EH (cell line): ENCODE measurements around the gene SLC22A23.

Experiments used
- DNase-seq: peaks from one replicate; pipeline ENCODE4 v3.0.0-alpha.2; 2015; ENCODE audit warnings: low read depth

SLC22A23 gene

DNA sequence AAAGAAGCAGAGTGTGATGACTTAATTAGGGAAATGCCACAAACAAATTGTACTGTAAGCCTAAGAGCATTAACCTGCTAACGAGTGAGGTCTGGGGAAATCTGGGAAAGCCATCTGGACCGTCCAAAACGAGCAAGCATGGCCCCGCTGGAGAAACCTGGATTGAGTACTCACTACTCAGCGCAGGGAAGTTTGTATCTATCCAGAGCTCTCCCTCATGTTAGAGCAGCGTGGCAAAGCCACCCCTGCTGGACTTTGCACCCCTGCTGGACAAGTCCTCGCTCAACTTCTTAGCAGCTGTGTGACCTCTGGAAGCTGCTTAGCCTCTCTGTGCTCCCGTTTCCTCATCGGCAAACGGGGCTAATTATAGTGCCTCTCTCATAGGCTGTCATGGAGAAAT lies 160.8 kb downstream of the SLC22A23 start:
- DNase-seq, result no peak

DNA sequence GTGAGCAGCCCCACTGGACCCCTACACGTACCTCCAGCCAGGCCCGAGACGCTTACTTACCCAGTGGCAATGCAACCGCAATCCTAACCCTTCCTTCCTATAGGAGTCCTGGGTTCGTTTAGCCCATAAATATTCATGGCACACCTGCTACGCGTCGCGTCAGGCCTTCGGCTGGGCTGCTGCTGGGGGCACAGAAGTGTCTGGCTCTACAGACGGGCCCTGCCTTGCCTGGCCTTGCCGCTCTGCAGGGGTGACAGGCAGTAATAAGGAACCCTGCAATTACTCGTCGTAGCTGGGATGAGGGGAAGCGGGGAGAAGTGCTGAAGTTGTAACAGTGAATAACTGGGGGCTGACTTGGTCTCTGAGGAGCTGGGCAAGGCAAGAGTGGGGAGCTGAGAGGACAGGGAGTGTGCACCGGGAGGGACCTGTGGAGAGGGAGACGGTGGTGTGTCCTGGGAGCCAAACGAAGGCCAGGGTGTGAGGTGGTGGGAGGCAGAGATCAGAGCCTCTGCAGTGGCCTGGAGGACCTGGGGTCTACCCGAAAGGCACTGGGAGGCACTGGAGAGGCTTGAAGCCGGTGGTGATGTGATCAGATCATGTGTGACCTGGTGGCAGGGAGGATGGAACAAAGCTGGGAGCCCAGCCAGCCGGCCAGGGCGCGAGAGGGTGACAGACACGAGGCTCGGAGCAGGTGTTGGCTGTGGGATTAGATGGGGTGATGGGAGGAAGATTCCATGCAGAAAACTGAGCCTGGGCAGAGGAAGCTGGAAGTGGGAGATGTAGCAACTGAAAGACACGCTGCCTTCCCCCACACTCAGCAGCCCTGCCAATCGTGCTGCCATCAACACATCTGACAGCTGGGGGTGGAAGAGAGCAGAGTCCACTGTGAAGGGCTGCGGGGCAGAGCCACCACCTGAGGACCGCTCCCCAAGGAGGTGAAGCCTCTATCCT lies 161.7 kb downstream of the SLC22A23 start:
- DNase-seq, result no peak

DNA sequence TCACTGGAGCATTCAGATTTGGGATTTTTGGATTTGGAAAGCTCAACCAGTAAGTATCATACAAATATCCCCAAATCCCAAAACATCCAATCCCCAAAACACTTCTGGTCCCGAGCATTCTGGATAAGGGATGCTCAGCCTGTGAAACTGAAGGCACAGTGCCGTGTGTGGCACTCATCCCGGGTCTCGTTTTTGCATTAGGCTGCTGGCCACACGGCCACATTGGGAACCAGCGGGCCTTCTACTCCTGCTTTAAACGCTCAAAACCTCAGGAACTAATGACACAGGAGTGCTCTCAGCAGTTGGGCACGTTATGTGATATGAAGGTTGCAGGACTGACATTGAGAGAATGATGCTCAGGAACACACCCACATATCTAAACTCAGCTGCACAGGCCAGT lies 162.5 kb downstream of the SLC22A23 start:
- DNase-seq, result no peak

DNA sequence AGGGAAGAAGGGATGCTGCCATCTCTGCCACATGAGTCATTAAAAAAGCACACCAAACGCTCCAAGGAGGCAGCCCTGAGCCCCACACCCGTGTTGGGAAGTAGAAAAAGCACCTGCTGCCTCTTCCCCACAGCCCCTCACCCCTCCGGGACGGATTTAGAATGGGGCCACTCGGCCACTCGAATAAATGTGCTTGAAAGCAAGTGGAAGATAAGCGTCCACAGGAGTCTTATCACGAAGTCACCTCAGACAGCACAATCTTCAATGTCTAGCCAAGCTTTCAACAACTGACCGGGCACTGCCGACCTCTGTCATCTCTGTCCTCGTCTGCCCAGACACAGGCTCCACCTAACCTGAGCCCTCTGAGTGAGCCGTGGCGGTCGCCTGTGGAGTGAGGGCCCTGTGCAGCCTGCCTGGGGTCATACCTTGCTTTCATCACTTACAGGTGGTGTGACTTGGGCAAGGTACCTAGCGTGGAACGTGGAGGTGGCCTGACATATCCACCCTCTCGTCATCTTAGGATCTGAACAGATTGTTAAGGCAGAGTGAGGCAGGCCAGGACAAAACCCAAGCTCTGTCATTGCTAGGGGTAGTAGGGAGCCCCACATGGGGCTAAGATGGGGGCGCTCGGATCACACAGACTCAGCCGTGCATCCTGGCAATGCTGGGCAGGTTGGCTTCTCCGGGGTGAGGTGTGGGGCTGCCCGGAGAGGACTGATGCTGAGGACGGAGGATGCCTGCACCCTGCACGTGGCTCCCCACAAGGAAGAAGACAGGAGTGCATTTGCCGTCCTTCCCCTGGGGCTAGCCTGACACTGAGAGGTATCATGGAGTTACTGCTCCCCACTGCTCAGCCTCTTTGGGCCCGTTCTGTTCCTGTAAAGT lies 163.3 kb downstream of the SLC22A23 start:
- DNase-seq, result no peak

DNA sequence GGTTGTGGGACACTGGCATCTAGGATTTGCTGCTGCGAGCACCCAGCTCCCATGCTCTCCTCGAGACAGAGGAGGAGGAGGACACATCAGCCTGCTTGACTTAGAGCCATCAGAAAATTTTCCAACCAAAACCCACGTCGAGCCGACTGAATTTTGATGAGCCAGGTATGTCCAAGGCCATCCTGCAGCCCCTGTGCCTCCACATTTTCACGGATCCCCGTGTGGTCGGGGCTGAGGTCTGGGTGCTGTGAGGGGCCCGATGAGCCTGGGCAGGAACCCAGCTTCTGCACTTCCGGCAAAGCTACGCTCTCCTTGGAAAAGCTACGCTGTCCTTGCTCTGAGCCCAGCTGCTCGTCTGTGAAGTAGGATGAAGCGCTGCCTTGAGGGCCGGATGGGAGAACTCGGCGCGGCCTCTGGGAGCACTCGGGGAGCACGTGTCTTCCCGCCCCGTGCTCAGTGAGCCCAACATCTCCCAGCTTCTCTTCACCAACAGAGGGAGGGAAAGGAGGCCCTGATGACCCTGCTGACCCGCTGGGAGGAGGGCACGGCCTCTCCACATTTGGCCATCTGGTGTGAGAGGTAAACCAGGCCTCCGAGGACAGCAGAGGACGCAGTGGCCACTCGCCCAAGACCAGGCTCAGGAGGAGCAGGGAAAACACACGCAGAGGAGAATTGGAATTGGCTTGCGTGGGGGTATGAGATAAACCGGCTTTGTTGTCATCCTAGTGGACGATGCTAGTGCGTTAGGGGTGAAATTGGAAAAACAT lies 164.2 kb downstream of the SLC22A23 start:
- DNase-seq, result no peak

DNA sequence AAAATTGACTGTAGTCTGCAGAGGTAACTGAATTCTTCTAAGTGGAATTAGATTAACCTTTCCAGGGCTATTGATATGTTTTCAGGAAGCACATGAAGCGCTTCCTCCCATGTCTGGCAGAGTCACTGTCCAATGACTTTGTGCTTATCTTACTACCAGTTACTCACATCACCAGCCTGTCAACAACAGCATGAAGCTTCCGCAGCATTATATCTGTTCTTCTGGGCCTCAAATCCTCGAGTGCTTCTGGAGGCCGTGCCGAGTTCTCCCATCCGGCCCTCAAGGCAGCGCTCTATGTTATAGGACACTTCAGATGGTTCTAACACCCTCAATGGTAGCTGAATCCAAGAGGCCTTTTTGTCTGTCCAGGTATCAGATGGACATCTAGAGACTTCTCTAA lies 164.9 kb downstream of the SLC22A23 start:
- DNase-seq, result no peak

DNA sequence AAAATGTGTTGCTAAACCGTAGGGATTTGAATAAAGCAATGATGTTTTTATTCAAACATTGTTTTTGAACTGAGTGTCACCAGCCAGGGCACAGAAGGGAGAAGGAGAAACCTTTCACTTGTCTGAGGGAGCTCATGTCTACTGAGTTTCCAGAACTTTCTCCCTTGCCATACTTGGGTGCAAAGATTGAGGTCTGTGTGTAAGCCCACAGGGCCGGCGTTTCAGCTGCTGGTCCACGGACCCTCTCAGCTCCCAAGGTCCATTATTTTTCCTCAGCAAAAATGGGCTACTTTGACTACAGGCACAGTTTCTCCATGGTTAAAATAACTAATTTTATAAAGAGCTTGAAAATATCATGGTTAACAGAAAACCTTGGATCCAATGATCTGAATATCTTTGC lies 165.5 kb downstream of the SLC22A23 start:
- DNase-seq, result no peak

DNA sequence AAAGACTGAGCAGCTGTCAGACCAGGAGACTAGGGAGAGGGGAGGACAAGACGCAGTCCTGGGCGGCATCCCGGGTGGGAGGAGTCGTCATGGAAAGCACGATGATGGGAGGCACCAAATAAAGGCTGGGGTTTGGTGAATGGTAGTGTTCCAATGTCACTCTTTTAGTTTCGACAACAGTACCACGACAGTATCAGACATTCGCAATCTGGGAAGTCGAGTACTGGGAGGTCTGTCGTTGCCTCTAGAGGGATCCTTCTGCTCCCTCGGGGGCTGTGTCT lies 166.0 kb downstream of the SLC22A23 start:
- no peak for DNase-seq

DNA sequence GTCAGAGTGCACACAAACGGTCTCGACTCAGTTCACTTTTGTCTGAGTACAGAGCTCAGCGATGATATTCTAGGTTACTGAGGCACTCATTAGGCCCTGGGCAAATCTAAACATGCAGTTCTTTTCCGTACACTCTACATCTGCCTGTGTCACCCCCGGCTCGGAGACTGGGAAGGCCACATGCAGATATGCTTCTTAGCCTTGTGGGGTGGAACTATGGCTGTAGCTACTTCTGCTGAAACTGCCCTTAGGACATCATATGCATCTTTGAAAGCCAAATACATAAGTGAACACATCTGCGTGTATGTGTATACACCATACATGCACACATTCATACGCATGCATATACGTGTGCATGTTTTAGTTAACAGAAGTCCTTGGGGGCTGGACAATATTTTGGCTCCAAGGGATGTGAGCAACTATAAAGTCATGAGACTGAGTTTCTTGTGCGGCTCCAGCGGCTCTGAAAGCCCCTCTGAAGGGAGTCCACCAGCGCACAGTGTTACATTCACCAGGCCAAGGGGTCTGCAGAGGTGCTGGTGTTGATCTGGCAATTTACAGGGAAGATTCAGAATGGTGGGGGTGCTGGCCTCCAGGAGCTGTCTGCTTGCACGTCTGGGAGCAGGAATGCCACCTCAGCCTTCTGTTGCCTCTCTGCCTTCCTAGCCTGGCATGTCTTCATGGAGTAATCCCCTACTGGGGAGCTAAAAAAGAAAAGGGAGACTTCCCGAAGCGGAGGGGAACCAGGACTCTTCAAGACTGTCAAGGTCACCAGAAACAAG lies 166.5 kb downstream of the SLC22A23 start:
- no peak for DNase-seq

DNA sequence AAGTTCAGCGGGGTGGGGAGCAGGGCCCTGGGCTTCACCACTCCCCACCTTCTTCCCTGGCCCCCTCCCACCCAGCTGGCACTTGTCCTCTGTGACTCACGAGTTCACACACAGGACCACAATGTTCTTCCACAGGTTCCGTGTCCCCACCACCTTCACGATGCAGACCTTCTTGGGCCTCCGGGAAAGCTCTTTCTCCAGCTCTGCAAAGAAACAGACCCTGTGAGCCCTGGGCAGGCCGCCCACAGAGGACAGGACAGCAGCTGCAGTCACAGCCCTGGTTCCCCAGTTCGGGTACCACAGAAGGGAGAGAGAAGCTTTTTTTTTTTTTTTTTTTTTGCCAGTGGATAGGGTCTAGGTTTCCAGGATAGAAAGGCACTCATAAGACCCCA lies 167.2 kb downstream of the SLC22A23 start:
- DNase-seq, result no peak

DNA sequence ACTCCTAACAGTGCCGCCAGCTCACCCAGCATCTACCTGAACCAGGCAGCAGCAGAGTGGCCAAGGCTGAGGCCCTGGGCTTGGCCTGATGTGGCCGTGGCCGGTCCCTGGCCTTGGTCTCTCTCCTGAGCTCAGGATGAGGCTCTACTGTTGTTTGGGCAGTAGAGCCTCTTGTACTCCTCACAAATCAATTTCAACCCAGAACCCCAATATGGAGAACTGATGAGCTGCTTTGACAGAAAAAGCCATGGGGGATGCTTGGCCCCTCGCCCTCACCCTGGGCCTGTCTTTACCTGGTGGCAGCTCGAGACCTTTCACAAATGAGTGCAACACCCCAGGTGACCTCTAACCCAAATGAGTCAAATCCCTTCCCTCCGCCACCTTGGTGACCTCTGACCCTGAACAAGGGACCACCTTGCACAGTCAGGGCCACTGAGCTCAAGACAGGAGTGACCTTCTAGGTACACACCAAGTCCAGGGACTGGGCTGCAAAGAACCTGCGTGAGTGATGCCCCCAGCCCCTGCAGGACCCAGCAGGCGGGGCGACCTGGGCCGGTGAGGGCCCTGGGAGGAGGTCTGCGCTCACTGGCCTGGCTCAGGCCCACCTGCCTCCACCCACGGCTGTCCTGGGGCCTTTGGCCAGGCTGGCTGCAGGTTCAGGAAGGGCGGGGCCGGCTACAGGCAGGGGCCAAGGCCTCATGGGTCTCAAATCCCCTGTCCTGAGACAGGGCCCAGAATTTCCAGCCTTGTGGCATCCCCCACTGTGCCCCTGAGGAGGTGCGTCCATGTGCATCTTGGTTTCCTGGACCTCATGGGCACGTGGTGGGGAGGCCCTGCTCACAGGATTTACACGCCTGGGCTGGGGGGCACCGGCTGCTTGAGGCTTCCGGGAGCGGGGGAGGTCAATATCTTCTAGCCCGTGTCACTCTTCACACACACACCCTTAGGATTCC lies 167.9 kb downstream of the SLC22A23 start:
- DNase-seq, result no peak

DNA sequence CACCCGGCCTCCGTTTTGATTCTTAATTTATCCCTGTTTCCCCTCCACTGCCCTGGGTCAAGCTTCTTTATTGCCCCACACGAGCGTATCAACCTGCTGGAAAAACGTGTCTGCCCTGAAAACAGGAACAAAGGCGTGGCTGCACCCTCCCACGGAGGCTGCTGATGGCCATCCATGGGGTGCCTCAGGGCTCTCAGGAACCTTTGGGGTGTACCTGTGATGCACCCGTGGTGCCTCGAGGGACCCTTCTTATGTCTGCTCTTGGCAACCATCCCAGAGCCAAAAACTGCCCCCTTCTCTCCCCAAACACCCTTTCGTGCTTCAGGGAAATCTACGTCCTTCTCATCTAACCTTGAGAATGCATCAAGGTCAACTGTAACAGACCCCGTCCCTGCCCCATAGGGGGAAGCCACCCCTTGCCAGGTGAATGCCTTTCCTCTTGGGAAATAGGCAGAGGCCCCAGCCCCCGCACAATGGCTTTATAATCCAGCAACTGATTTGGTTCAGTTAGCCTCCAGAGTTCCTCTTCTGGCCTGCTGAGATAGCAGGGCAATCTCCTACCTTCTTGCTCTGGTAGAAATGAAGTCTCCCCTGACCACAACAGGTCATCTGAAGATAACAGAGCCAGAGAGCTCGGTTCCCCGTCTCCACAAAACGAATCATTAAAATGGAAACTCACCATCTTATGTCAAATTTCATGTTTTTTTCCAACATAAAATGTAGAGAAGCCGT lies 168.7 kb downstream of the SLC22A23 start:
- no peak for DNase-seq

DNA sequence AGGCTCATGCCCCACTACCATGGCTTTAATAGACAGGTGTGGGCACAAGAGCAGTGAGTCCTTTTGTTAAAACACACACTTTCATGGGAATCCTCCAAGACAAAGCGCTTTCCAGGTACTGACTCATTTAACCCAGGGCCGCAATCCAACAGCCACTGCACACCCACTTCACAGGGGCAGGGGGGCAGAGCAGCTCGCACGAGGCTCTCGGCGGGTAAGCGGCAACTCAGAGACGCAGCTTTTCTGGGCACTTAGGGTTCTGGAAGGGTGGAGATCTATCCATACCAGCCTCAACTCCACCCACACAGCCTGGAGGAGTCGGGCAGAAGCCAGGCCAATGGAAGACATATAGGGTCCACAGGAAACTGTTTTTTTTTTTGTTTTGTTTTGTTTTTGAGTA lies 169.5 kb downstream of the SLC22A23 start:
- DNase-seq, result no peak

DNA sequence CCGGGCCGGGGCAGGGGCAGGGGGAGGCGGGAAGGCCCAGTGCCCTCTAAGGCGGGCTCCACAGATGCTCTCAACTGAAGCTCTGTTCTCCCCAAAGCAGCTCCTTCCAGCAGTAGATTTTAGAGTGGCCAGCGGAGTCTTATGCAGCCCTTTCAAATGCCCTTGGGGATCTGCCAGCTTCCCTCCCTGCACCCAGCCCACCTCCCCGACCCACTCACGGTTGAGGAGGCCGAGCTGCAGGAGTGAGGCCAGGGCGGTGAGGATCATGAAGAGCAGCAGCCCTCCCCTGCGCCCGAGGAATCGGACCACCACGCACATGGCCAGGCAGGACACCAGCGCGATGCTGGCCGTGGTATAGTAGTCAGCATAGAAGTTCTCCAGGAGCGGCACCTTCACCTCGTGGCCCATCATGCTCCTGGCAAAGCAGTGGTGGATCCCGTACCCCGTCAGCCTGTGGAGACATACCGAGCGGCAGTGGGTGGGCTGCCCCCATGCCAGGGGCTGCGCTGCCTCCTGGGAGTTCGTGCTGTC lies 170.1 kb downstream of the SLC22A23 start:
- no peak for DNase-seq

DNA sequence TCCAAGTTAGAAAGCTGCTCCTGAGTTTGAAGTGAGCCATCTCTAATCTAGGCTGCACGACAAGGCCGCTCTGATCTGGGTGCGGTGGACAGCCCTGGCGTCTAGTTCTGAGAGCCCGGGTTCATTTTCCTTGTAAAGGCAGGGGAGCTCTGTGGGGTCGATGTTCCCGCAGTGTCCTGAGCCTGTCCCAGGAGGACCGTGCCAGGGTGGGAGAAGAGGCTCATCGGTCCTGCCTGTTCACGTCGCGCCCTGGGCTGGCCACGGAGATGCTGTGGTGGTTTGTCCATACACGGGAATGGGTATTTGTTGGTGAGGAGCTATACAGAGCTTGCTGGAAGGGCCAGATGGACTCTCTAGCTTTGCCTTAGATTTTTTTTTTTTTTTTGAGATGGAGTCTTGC lies 171.1 kb downstream of the SLC22A23 start:
- DNase-seq, result no peak

DNA sequence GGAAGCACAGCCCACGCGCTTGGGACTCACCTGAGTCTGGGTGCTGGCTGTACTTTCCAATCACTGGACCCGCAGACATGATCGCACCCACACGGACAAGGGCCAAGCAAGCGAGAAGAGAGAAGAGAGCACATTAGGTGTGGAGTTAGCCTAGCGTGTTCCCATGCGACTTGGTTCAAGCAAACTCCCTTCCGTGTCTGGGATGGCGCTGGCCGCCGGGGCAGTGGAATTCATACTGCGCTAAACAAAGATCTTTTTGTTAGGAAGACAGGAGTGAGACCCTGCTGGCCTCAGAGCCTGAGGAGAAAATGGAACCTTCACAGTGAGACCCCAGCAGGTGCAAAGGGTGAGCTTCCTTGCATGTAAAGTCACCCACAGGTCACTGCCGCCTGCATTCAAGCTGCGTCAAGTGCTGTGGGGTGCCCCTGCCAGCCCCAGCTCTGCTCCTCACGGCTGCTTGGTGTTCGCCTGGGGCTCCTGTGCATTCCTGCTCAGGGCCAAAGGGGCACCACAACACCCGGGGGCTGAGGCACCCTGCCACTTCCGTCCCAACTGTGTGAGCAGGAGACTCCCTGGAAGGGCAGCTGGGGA lies 171.7 kb downstream of the SLC22A23 start:
- DNase-seq, result no peak

DNA sequence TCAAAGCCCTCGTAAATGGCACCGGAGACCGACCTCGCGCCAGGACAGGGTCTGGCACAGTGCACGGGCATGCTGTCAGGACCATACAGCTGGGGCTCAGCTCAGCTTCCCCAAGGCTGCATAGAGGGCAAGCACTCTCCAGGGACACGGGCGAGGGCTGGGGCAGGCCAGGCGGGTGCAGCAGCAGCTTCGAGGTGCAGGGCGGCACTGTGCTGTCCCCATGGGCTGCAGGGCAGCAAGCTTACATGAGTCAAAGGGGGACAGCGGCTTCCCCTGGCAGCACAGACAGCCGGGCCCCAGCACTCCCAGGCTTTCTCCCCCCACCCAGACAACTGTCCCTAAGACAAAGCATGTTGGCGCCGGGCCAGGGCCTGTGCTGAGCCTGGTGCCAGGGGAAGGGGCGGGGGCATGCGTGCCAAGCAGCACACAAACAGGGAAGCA lies 172.4 kb downstream of the SLC22A23 start:
- no peak for DNase-seq

DNA sequence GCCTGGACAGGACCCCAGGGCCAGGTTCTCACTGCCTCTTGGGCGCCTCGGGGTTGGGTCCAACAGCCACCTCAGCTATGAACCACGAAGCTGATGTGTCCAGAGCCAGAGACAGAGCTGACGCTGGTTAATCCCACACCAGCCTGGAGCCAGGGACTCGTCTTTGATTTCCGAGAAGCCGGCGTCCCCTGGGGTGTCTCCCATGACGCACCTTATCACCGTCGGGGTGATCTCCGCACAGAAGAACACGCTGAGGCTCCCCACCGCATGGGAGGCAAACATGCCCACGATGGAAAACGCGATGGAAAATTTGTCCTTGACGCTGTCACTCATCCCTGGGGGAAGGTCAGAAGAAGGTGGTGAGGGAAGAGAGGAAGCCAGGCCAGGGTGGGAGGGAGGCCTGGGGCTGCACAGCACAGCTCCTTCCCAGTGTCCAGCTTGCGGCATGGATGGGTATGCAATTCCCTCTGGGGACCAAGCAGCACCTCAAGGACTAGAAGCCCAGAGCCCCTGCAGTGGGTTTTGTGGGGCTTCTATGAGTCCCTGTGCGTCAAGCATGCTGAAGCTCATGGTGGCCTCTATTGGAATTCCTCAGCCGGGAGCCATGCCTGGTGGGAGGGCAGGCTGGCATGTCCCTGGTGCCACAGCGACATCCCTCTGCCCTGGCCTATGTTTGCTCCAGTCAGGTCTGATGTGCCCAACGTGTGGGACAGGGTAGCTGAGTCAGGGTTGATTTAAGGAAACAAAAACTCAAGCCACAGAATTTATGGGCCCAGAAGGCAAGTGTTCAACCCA lies 173.0 kb downstream of the SLC22A23 start:
- DNase-seq, result no peak
